ENCODE data around the gene CNGA1. TPM values are rescaled to one million over a fixed set of nuclear protein-coding genes. Genes with fewer than 3 reads are reported as not detected.

The CNGA1 gene
- polyA plus RNA-seq (2011; rRNA removed) (not detected in 2 replicates), polyA minus RNA-seq (2011; rRNA and poly(A)+ RNA removed) (not detected in 2 replicates)

- H3K27me3 ChIP-seq (ENCODE audit: control insufficient read depth, insufficient read depth, low read length): peaks cover 8% of the 10 kb centered on the region
- ChIA-PET CTCF (no interaction called here), POLR2A (no interaction called here)
- no peak for DNase-seq (ENCODE audit: low read depth, low spot score)
- H3K27ac ChIP-seq (ENCODE audit: low read depth, low read length): no peak within 1 kb of the TSS
- peak; percentile 47 for TF ChIP-seq CTCF (IDR thresholded peaks at IDR 0.05; ENCODE audit: low read depth, low read length)
- H3K9me3 ChIP-seq (ENCODE audit: control insufficient read depth, insufficient read depth, low read length): no peaks in the 10 kb centered on the region; the same call in 1 of the 2 replicates
- H3K4me3 ChIP-seq (ENCODE audit: low read depth, low read length): peak within 1 kb of the TSS; percentile 63
Observed at GRCh38 chr4:48016141-48017107, at the start of gene CNGA1, which contains the start of gene NIPAL1. Gene CNGA1, minus strand, starts transcription at chr4:48016681. Its CDS starts 63,992 bp downstream, at chr4:47952689. Gene NIPAL1, plus strand, starts transcription at chr4:48016772. Its CDS starts 68 bp downstream, at chr4:48016840.

- Histone ChIP-seq H3K4me3 (ENCODE audit: low read depth, low read length) (no peak overlapping the region), H3K9me3 (ENCODE audit: control insufficient read depth, insufficient read depth, low read length) (no peaks in the 10 kb centered on the region), H3K27me3 (ENCODE audit: control insufficient read depth, insufficient read depth, low read length) (no peaks in the 10 kb centered on the region), H3K27ac (ENCODE audit: low read depth, low read length) (no peak overlapping the region)
- ChIA-PET POLR2A (no interaction called here), CTCF (no interaction called here)
- no peak for DNase-seq (ENCODE audit: low read depth, low spot score)
- no peak for TF ChIP-seq CTCF (IDR thresholded peaks at IDR 0.05; ENCODE audit: low read depth, low read length)
Observed at GRCh38 chr4:48065587-48066052, 49.1 kb upstream of the CNGA1 start.

- CTCF ChIA-PET: interaction anchor here (0.7 kb wide), 1 partner anchor 30 kb away, joined by 3 read pairs; no protein-coding TSS in a partner anchor
- DNase-seq (ENCODE audit: low read depth, low spot score): no peak
- no peak for TF ChIP-seq CTCF (IDR thresholded peaks at IDR 0.05; ENCODE audit: low read depth, low read length)
Observed at GRCh38 chr4:48064349-48064748, 47.9 kb upstream of the CNGA1 start.

GRCh38 chr4:48058617-48059530 is 42.4 kb upstream of the CNGA1 start:
- ChIA-PET POLR2A (no interaction called here), CTCF (no interaction called here)
- no peak for TF ChIP-seq CTCF (IDR thresholded peaks at IDR 0.05; ENCODE audit: low read depth, low read length)
- Histone ChIP-seq H3K4me3 (ENCODE audit: low read depth, low read length) (no peak overlapping the region), H3K27ac (ENCODE audit: low read depth, low read length) (no peak overlapping the region), H3K9me3 (ENCODE audit: control insufficient read depth, insufficient read depth, low read length) (no peaks in the 10 kb centered on the region), H3K27me3 (ENCODE audit: control insufficient read depth, insufficient read depth, low read length) (no peaks in the 10 kb centered on the region)
- DNase-seq (ENCODE audit: low read depth, low spot score): no peak

More at GRCh38 chr4:48064349-48064748, 47.9 kb upstream of the CNGA1 start:
- Histone ChIP-seq H3K27me3 (ENCODE audit: control insufficient read depth, insufficient read depth, low read length) (no peaks in the 10 kb centered on the region), H3K9me3 (ENCODE audit: control insufficient read depth, insufficient read depth, low read length) (no peaks in the 10 kb centered on the region), H3K27ac (ENCODE audit: low read depth, low read length) (no peak overlapping the region), H3K4me3 (ENCODE audit: low read depth, low read length) (no peak overlapping the region)
- POLR2A ChIA-PET: no interaction called here
